ENCODE measurements around the gene COL11A1.

DNA sequence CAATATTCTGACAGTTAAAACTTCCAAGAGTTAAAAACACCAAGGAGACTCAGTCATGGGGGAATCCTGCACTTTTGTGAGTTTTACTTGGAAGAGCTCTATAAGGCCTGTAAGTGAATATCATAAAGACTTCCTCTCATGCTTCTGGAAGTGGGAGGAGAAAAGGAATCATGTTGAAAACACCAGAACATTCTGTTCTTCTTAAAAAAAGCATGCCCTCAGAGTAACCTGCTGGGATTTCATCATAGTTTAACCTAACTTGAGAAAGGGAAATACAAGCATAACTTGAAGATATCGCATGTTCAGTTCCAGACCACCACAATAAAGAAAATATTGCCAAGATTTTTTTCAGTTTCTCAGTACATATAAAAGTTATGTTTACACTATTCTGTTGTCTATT is 51.9 kb downstream of the COL11A1 start:
- no peak for TF ChIP-seq POLR2A (IDR thresholded peaks at IDR 0.05)
- TF ChIP-seq, protein P1, sequence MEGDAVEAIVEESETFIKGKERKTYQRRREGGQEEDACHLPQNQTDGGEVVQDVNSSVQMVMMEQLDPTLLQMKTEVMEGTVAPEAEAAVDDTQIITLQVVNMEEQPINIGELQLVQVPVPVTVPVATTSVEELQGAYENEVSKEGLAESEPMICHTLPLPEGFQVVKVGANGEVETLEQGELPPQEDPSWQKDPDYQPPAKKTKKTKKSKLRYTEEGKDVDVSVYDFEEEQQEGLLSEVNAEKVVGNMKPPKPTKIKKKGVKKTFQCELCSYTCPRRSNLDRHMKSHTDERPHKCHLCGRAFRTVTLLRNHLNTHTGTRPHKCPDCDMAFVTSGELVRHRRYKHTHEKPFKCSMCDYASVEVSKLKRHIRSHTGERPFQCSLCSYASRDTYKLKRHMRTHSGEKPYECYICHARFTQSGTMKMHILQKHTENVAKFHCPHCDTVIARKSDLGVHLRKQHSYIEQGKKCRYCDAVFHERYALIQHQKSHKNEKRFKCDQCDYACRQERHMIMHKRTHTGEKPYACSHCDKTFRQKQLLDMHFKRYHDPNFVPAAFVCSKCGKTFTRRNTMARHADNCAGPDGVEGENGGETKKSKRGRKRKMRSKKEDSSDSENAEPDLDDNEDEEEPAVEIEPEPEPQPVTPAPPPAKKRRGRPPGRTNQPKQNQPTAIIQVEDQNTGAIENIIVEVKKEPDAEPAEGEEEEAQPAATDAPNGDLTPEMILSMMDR (IDR thresholded peaks at IDR 0.05), result no peak
- TF ChIP-seq EP300 (IDR thresholded peaks at IDR 0.05), result peak; percentile 27 to 47
